IMR-90 (cell line): ENCODE results near the gene FAM227B. TPM values are rescaled to one million over a fixed set of nuclear protein-coding genes. Genes with fewer than 3 reads are reported as not detected.

Experiments used
- ATAC-seq: fragments of 200-7000 bp; cut with Tn5 transposase; 2 replicates; pipeline ENCODE4 v1.9.1; 2020; ENCODE audit warnings: low read depth, mild to moderate bottlenecking, moderate library complexity
- BruUV-seq: library from RNA; stranded (reverse); fragments of 400-500 nt; replicated peaks from 2 replicates; lab custom pipeline; 2021; lab: Mats Ljungman, UMichigan
- CTCF ChIA-PET: fragments of 300-600 bp; formaldehyde crosslinking; extraction: SDS; loops from one replicate; lab custom pipeline; 2021; ENCODE audit warnings: antibody characterized with exemption; lab: Yijun Ruan, JAX
- POLR2A ChIA-PET: fragments of 300-600 bp; sonication (Branson Sonifier 250); formaldehyde crosslinking; loops from one replicate; lab custom pipeline; 2022; ENCODE audit warnings: antibody characterized with exemption; ENCODE audit not compliant: unreplicated experiment; lab: Charles Lee
- DNase-seq: peaks from one replicate; pipeline ENCODE4 v3.0.0; 2013
- H2AFZ ChIP-seq: replicated peaks from 2 replicates; pipeline ENCODE3; 2013; ENCODE audit warnings: low read length, mild to moderate bottlenecking; ENCODE audit not compliant: poor library complexity
- H2AK5ac ChIP-seq: 2 replicates; pipeline ENCODE4 v1.6.1; 2013; ENCODE audit warnings: low read depth, low read length, inconsistent platforms
- H2AK9ac ChIP-seq: replicated peaks from 2 replicates; pipeline ENCODE3; 2013; ENCODE audit warnings: mild to moderate bottlenecking, low read depth, low read length, moderate library complexity; ENCODE audit not compliant: poor library complexity
- H2BK120ac ChIP-seq: 2 replicates; pipeline ENCODE4 v1.6.1; 2013; ENCODE audit warnings: low read depth, low read length, inconsistent platforms
- H2BK15ac ChIP-seq: 3 replicates; pipeline ENCODE4 v1.6.1; 2013; ENCODE audit warnings: low read depth, low read length, inconsistent platforms
- H2BK20ac ChIP-seq: 2 replicates; pipeline ENCODE4 v1.6.1; 2013; ENCODE audit warnings: low read depth, mild to moderate bottlenecking, inconsistent platforms, low read length, moderate library complexity
- H2BK5ac ChIP-seq: 2 replicates; pipeline ENCODE4 v1.6.1; 2013; ENCODE audit warnings: mild to moderate bottlenecking, low read depth, low read length, inconsistent platforms; ENCODE audit not compliant: poor library complexity, severe bottlenecking
- H3K14ac ChIP-seq: replicated peaks from 2 replicates; pipeline ENCODE4 v1.6.1; 2013; ENCODE audit warnings: low read depth, low read length, inconsistent platforms
- H3K18ac ChIP-seq: 2 replicates; pipeline ENCODE4 v1.6.1; 2013; ENCODE audit warnings: low read depth, low read length, control low read depth
- H3K23ac ChIP-seq: 2 replicates; pipeline ENCODE4 v1.6.1; 2013; ENCODE audit warnings: low read depth, low read length, inconsistent platforms
- H3K27ac ChIP-seq: 2 replicates; pipeline ENCODE4 v1.5.1; 2013; ENCODE audit warnings: mild to moderate bottlenecking, control low read depth, low read length; ENCODE audit not compliant: insufficient read depth
- H3K27me3 ChIP-seq: 2 replicates; pipeline ENCODE4 v1.6.1; 2013; ENCODE audit warnings: low read length; ENCODE audit not compliant: control insufficient read depth, insufficient read depth
- H3K36me3 ChIP-seq: 2 replicates; pipeline ENCODE4 v1.6.1; 2013; ENCODE audit warnings: low read length, mixed read lengths; ENCODE audit not compliant: control insufficient read depth, insufficient read depth
- H3K4ac ChIP-seq: 2 replicates; pipeline ENCODE4 v1.6.1; 2013; ENCODE audit warnings: low read depth, low read length, inconsistent platforms
- H3K4me1 ChIP-seq: 2 replicates; pipeline ENCODE4 v1.6.1; 2013; ENCODE audit warnings: low read length, mixed read lengths; ENCODE audit not compliant: control insufficient read depth, insufficient read depth
- H3K4me2 ChIP-seq: 2 replicates; pipeline ENCODE4 v1.6.1; 2013; ENCODE audit warnings: low read depth, mild to moderate bottlenecking, control low read depth, low read length, moderate library complexity
- H3K4me3 ChIP-seq: 2 replicates; pipeline ENCODE4 v1.5.1; 2013; ENCODE audit warnings: low read depth, mild to moderate bottlenecking, control low read depth, low read length, moderate library complexity; ENCODE audit not compliant: insufficient read depth
- H3K56ac ChIP-seq: 2 replicates; pipeline ENCODE4 v1.6.1; 2013; ENCODE audit warnings: low read length, inconsistent platforms; ENCODE audit not compliant: insufficient read depth; ENCODE audit errors: extremely low read depth
- H3K79me1 ChIP-seq, 2 experiments: 2 replicates each; pipeline ENCODE4 v1.6.1; 2013; ENCODE audit warnings: low read length in 2 of 2, inconsistent platforms in 1 of 2, low read depth in 1 of 2
- H3K9ac ChIP-seq: 2 replicates; pipeline ENCODE4 v1.6.1; 2013; ENCODE audit warnings: low read depth, low read length, control low read depth
- H3K9me1 ChIP-seq: 2 replicates; pipeline ENCODE4 v1.6.1; 2013; ENCODE audit warnings: low read length, inconsistent platforms; ENCODE audit not compliant: insufficient read depth
- H3K9me3 ChIP-seq: 2 replicates; pipeline ENCODE4 v1.6.1; 2013; ENCODE audit warnings: low read length; ENCODE audit not compliant: control insufficient read depth, insufficient read depth
- H4K20me1 ChIP-seq: 2 replicates; pipeline ENCODE4 v1.6.1; 2013; ENCODE audit warnings: low read length, inconsistent platforms; ENCODE audit not compliant: insufficient read depth
- H4K5ac ChIP-seq: 2 replicates; pipeline ENCODE4 v1.6.1; 2013; ENCODE audit warnings: mild to moderate bottlenecking, low read depth, low read length, control low read depth
- H4K8ac ChIP-seq, 2 experiments: 2 replicates each; pipeline ENCODE4 v1.6.1; 2013; ENCODE audit warnings: low read depth in 2 of 2, low read length in 2 of 2, control low read depth in 1 of 2, inconsistent platforms in 1 of 2
- H4K91ac ChIP-seq: 2 replicates; pipeline ENCODE4 v1.6.1; 2013; ENCODE audit warnings: low read depth, low read length, inconsistent platforms; ENCODE audit not compliant: insufficient read depth
- MAZ ChIP-seq: IDR thresholded peaks from 2 replicates; pipeline ENCODE4 v1.6.1; 2012; ENCODE audit warnings: low read depth, mild to moderate bottlenecking, low read length, improper control_type of control experiment, moderate library complexity, borderline replicate concordance
- MXI1 ChIP-seq: IDR thresholded peaks from 2 replicates; pipeline ENCODE4 v1.6.1; 2012; ENCODE audit warnings: low read depth, mild to moderate bottlenecking, low read length, moderate library complexity, borderline replicate concordance
- RCOR1 ChIP-seq: IDR thresholded peaks from 2 replicates; pipeline ENCODE4 v1.6.1; 2012; ENCODE audit warnings: mild to moderate bottlenecking, low read length, improper control_type of control experiment; ENCODE audit not compliant: insufficient replicate concordance
- WGBS, 2 experiments: methylation state at CpG; one replicate each; pipeline versions ENCODE4 v1.1.5 to v1.1.7; 2013; ENCODE audit warnings: missing lambda C conversion rate in 2 of 2; ENCODE audit not compliant: insufficient read length in 1 of 2; ENCODE audit errors: extremely low coverage in 2 of 2; 5-methylcytosine and 5-hydroxymethylcytosine counted together
- dilution Hi-C: fragments of 300-500 bp; cut with HindIII; formaldehyde crosslinking; loops from one replicate; pipeline ENCODE4 v1.14.3; 2018; ENCODE audit warnings: low sequenced_read_pairs; ENCODE audit not compliant: unreplicated experiment
- in situ Hi-C: fragments of 300-500 bp; cut with MboI; formaldehyde crosslinking; loops from 3 replicates; pipeline ENCODE4 v1.14.3; 2019; ENCODE audit warnings: low sequenced_read_pairs, inconsistent platforms, mixed read lengths
- intact Hi-C: fragments of 100-400 bp; cut with micrococcal nuclease; formaldehyde crosslinking; loops from 2 replicates; pipeline ENCODE4 v1.10.0; 2022
- polyA plus RNA-seq, 3 experiments: library from polyadenylated mRNA; depleted of rRNA; stranded (reverse); fragments of >200 nt; gene quantifications; 2 replicates each; pipeline ENCODE4 v1.2.3, GENCODE V29; 2012; ENCODE audit warnings: low replicate concordance in 1 of 3
- total RNA-seq: library from RNA; depleted of rRNA; stranded (reverse); fragments of >200 nt; gene quantifications from 2 replicates; pipeline ENCODE4 v1.2.3, GENCODE V29; 2012

FAM227B gene
- total and polyA plus RNA-seq, 2 of the 4 experiments (the other 2 are of a cell fraction): 1.8 to 3.0 TPM

- peak overlapping the region in 1 of 2 experiments; percentile 9; a peak in 1 of 4 replicates for H4K8ac ChIP-seq
- ChIA-PET POLR2A (no interaction called here), CTCF (interaction anchor here (1.0 kb wide), 1 partner anchor 44 kb away, joined by 3 read pairs; no protein-coding TSS in a partner anchor)
- H2BK20ac ChIP-seq: peak overlapping the region; percentile 27; the same call in 1 of the 2 replicates
- H2BK120ac ChIP-seq: no peak overlapping the region
- in situ Hi-C loops: no loop called here
- WGBS, 2 experiments: 100% methylated on average over 1 to 3 of the region's 4 CpGs
- H4K91ac ChIP-seq: no peak overlapping the region
- no peaks in the 10 kb centered on the region for H3K9me3 ChIP-seq
- H3K79me1 ChIP-seq: peaks cover 0 to 4% of the 10 kb centered on the region in 2 experiments; a peak in 1 of 4 replicates
- BruUV-seq: no TSS peak
- H3K4me1 ChIP-seq: peaks cover 11% of the 10 kb centered on the region
- DNase-seq (no peak), ATAC-seq (no peak)
- H2BK5ac ChIP-seq: no peak overlapping the region
- no peak overlapping the region for H2AFZ ChIP-seq
- H3K9me1 ChIP-seq: no peaks in the 10 kb centered on the region; the same call in 1 of the 2 replicates
- H3K56ac ChIP-seq: no peak overlapping the region
- H3K4ac ChIP-seq: peak overlapping the region; percentile 45; the same call in 1 of the 2 replicates
- no peaks in the 10 kb centered on the region for H4K20me1 ChIP-seq
- H3K27me3 ChIP-seq: no peaks in the 10 kb centered on the region
- intact Hi-C loops: no loop called here
- H3K9ac ChIP-seq: no peak overlapping the region
- no peak overlapping the region for H3K27ac ChIP-seq
- 0 out of 2 replicates have a peak overlapping the region, but pooled peaks have one; percentile 17 for H3K14ac ChIP-seq
- no peak overlapping the region for H3K4me2 ChIP-seq
- H2AK9ac ChIP-seq: no peak overlapping the region
- TF ChIP-seq RCOR1: no peak
- no peak for TF ChIP-seq MAZ
- TF ChIP-seq MXI1: no peak
- no peak overlapping the region; the same call in 2 of the 3 replicates for H2BK15ac ChIP-seq
- peaks cover 7% of the 10 kb centered on the region for H3K36me3 ChIP-seq
- no peak overlapping the region for H3K23ac ChIP-seq
- H4K5ac ChIP-seq: peak overlapping the region; percentile 68; the same call in 1 of the 2 replicates
- H3K18ac ChIP-seq: peak overlapping the region; percentile 65; the same call in 1 of the 2 replicates
- peak overlapping the region; percentile 63; the same call in 1 of the 2 replicates for H2AK5ac ChIP-seq
- no peak overlapping the region for H3K4me3 ChIP-seq
- dilution Hi-C loops: no loop called here
Measured at GRCh38 chr15:49279521-49280456, 340.8 kb downstream of the FAM227B start.
